Immature natural killer cell (primary cell): ENCODE measurements around the gene MRPL37. TPM values are rescaled to one million over a fixed set of nuclear protein-coding genes. Genes with fewer than 3 reads are reported as not detected.

Experiments
- DNase-seq, 3 donors: peaks; one replicate each; pipeline ENCODE4 v3.0.0; 2022; ENCODE audit warnings: mixed read lengths in 1 of 3
- H3K27ac Mint-ChIP-seq, 6 donors: one replicate each; pipeline ENCODE4 v1.8.0; 2020; ENCODE audit warnings: mixed read lengths in 6 of 6, mild to moderate bottlenecking in 5 of 6, inconsistent platforms in 4 of 6, moderate library complexity in 3 of 6
- H3K27me3 Mint-ChIP-seq, 3 donors: one replicate each; pipeline ENCODE4 v1.8.0; 2020 to 2021; ENCODE audit warnings: low read depth in 3 of 3, mild to moderate bottlenecking in 3 of 3, mixed read lengths in 3 of 3, moderate library complexity in 3 of 3, inconsistent platforms in 1 of 3
- H3K36me3 Mint-ChIP-seq, 3 donors: one replicate each; pipeline ENCODE4 v1.8.0; 2020; ENCODE audit warnings: mixed read lengths in 3 of 3, inconsistent platforms in 2 of 3, mild to moderate bottlenecking in 2 of 3
- H3K4me1 Mint-ChIP-seq, 2 donors: one replicate each; pipeline ENCODE4 v1.8.0; 2020; ENCODE audit warnings: inconsistent platforms in 2 of 2, mild to moderate bottlenecking in 2 of 2, mixed read lengths in 2 of 2, moderate library complexity in 1 of 2
- H3K4me3 Mint-ChIP-seq, 5 donors: one replicate each; pipeline ENCODE4 v1.8.0; 2020; ENCODE audit warnings: mild to moderate bottlenecking in 5 of 5, mixed read lengths in 5 of 5, inconsistent platforms in 3 of 5, moderate library complexity in 3 of 5
- H3K9me3 Mint-ChIP-seq, 6 donors: one replicate each; pipeline ENCODE4 v1.8.0; 2020; ENCODE audit warnings: mild to moderate bottlenecking in 6 of 6, mixed read lengths in 6 of 6, inconsistent platforms in 4 of 6, moderate library complexity in 3 of 6
- polyA plus RNA-seq, 3 donors: library from polyadenylated mRNA; unstranded; fragments of 300-500 nt; fragmentation: Illumina TruSeq; gene quantifications; one replicate each; pipeline ENCODE4 v1.2.3, GENCODE V29; 2021

Gene MRPL37
- 10 to 100 TPM; 47.4 to 77.5 (median 52.3) TPM for polyA plus RNA-seq

- H3K27me3 Mint-ChIP-seq = peaks cover 0 to 2% (median 0%) of the 10 kb centered on the region in 3 donors
Observed at GRCh38 chr1:54199765-54200518, at the start of gene MRPL37, which contains the start of gene CYB5RL. Gene MRPL37 (plus strand): TSS chr1:54200167. CDS start chr1:54200244, 77 bp downstream. Gene CYB5RL (minus strand): TSS chr1:54200030. CDS start chr1:54195616, 4,414 bp downstream.

GRCh38 chr1:54151013-54151412, 49.0 kb upstream of the MRPL37 start:
- H3K4me1 Mint-ChIP-seq = peaks cover 1 to 9% of the 10 kb centered on the region in 2 donors
- H3K4me3 Mint-ChIP-seq = no peak overlapping the region
- H3K27ac Mint-ChIP-seq = no peak overlapping the region
- no peak for DNase-seq
- peaks cover 0 to 2% (median 0%) of the 10 kb centered on the region in 3 donors for H3K27me3 Mint-ChIP-seq
- no peaks in the 10 kb centered on the region for H3K36me3 Mint-ChIP-seq
- no peaks in the 10 kb centered on the region for H3K9me3 Mint-ChIP-seq

More at GRCh38 chr1:54199765-54200518, at the start of gene MRPL37, which contains the start of gene CYB5RL:
- peak within 1 kb of the TSS; percentile 88 to 94 (median 93) for H3K4me3 Mint-ChIP-seq
- peaks cover 30 to 45% of the 10 kb centered on the region in 2 donors for H3K4me1 Mint-ChIP-seq
- no peaks in the 10 kb centered on the region for H3K9me3 Mint-ChIP-seq
- peak within 1 kb of the TSS; percentile 74 to 92 (median 82) for H3K27ac Mint-ChIP-seq
- peak; percentile 88 to 89 (median 88) for DNase-seq
- H3K36me3 Mint-ChIP-seq = peaks cover 0 to 9% (median 8%) of the 10 kb centered on the region in 3 donors

GRCh38 chr1:54152696-54153095, 47.3 kb upstream of the MRPL37 start, which contains the start of gene CDCP2:
Gene CDCP2 (minus strand): TSS chr1:54153000. CDS start chr1:54152922, 78 bp downstream.
- Mint-ChIP-seq H3K27me3 (peaks cover 0 to 4% (median 0%) of the 10 kb centered on the region in 3 donors), H3K4me1 (peaks cover 1 to 9% of the 10 kb centered on the region in 2 donors), H3K4me3 (no peak within 1 kb of the TSS), H3K9me3 (no peaks in the 10 kb centered on the region), H3K27ac (no peak within 1 kb of the TSS), H3K36me3 (no peaks in the 10 kb centered on the region)
- DNase-seq = no peak

- Mint-ChIP-seq H3K36me3 (no peaks in the 10 kb centered on the region), H3K9me3 (no peaks in the 10 kb centered on the region), H3K4me3 (no peak overlapping the region), H3K27ac (no peak overlapping the region), H3K4me1 (peaks cover 1 to 9% of the 10 kb centered on the region in 2 donors), H3K27me3 (peaks cover 0 to 5% (median 2%) of the 10 kb centered on the region in 3 donors)
- DNase-seq = no peak
Observed at GRCh38 chr1:54153535-54154439, 46.2 kb upstream of the MRPL37 start.

GRCh38 chr1:54156201-54156600, 43.8 kb upstream of the MRPL37 start:
- Mint-ChIP-seq H3K27me3 (peaks cover 0 to 5% (median 2%) of the 10 kb centered on the region in 3 donors), H3K36me3 (no peaks in the 10 kb centered on the region), H3K4me3 (no peak overlapping the region), H3K4me1 (no peaks in the 10 kb centered on the region), H3K9me3 (no peaks in the 10 kb centered on the region), H3K27ac (no peak overlapping the region)
- no peak for DNase-seq

- no peaks in the 10 kb centered on the region for H3K9me3 Mint-ChIP-seq
- peaks cover 0 to 3% (median 2%) of the 10 kb centered on the region in 3 donors for H3K27me3 Mint-ChIP-seq
- H3K36me3 Mint-ChIP-seq = no peaks in the 10 kb centered on the region
- peak overlapping the region in 1 of 6 donors; percentile 8 for H3K27ac Mint-ChIP-seq
- no peak for DNase-seq
- H3K4me1 Mint-ChIP-seq = no peaks in the 10 kb centered on the region
- no peak overlapping the region for H3K4me3 Mint-ChIP-seq
Observed at GRCh38 chr1:54156986-54157385, 43.0 kb upstream of the MRPL37 start.

- H3K9me3 Mint-ChIP-seq = no peaks in the 10 kb centered on the region
- H3K27ac Mint-ChIP-seq = peak overlapping the region in 1 of 6 donors; percentile 8
- no peaks in the 10 kb centered on the region for H3K36me3 Mint-ChIP-seq
- H3K4me3 Mint-ChIP-seq = no peak overlapping the region
- DNase-seq = no peak
- no peaks in the 10 kb centered on the region for H3K4me1 Mint-ChIP-seq
- peaks cover 0 to 3% (median 2%) of the 10 kb centered on the region in 3 donors for H3K27me3 Mint-ChIP-seq
Observed at GRCh38 chr1:54157401-54157800, 42.6 kb upstream of the MRPL37 start.

- no peak for DNase-seq
- no peaks in the 10 kb centered on the region for H3K4me1 Mint-ChIP-seq
- no peak overlapping the region for H3K4me3 Mint-ChIP-seq
- no peaks in the 10 kb centered on the region for H3K36me3 Mint-ChIP-seq
- no peaks in the 10 kb centered on the region for H3K9me3 Mint-ChIP-seq
- peaks cover 0 to 3% (median 2%) of the 10 kb centered on the region in 3 donors for H3K27me3 Mint-ChIP-seq
- H3K27ac Mint-ChIP-seq = no peak overlapping the region
Observed at GRCh38 chr1:54158071-54158470, 41.9 kb upstream of the MRPL37 start.

GRCh38 chr1:54159733-54160316, 40.1 kb upstream of the MRPL37 start:
- no peak for DNase-seq
- peaks cover 0 to 3% (median 2%) of the 10 kb centered on the region in 3 donors for H3K27me3 Mint-ChIP-seq
- H3K36me3 Mint-ChIP-seq = peaks cover 0 to 3% (median 0%) of the 10 kb centered on the region in 3 donors
- H3K4me3 Mint-ChIP-seq = no peak overlapping the region
- no peaks in the 10 kb centered on the region for H3K4me1 Mint-ChIP-seq
- H3K27ac Mint-ChIP-seq = peak overlapping the region in 1 of 6 donors; percentile 11
- no peaks in the 10 kb centered on the region for H3K9me3 Mint-ChIP-seq

- DNase-seq = no peak
- no peaks in the 10 kb centered on the region for H3K9me3 Mint-ChIP-seq
- peaks cover 0 to 3% (median 0%) of the 10 kb centered on the region in 3 donors for H3K36me3 Mint-ChIP-seq
- H3K27me3 Mint-ChIP-seq = peaks cover 0 to 3% (median 2%) of the 10 kb centered on the region in 3 donors
- no peak overlapping the region for H3K4me3 Mint-ChIP-seq
- H3K4me1 Mint-ChIP-seq = no peaks in the 10 kb centered on the region
- H3K27ac Mint-ChIP-seq = no peak overlapping the region
Observed at GRCh38 chr1:54160351-54160750, 39.6 kb upstream of the MRPL37 start.

GRCh38 chr1:54161495-54162168, 38.3 kb upstream of the MRPL37 start:
- no peaks in the 10 kb centered on the region for H3K4me1 Mint-ChIP-seq

GRCh38 chr1:54163051-54163450, 36.9 kb upstream of the MRPL37 start:
- no peak overlapping the region for H3K4me3 Mint-ChIP-seq
- H3K27me3 Mint-ChIP-seq = peaks cover 0 to 2% (median 2%) of the 10 kb centered on the region in 3 donors
- no peaks in the 10 kb centered on the region for H3K4me1 Mint-ChIP-seq
- H3K36me3 Mint-ChIP-seq = peaks cover 0 to 3% (median 0%) of the 10 kb centered on the region in 3 donors
- H3K27ac Mint-ChIP-seq = no peak overlapping the region
- no peak for DNase-seq
- no peaks in the 10 kb centered on the region for H3K9me3 Mint-ChIP-seq

More at GRCh38 chr1:54161495-54162168, 38.3 kb upstream of the MRPL37 start:
- H3K36me3 Mint-ChIP-seq = peaks cover 0 to 3% (median 0%) of the 10 kb centered on the region in 3 donors
- no peak overlapping the region for H3K27ac Mint-ChIP-seq
- peaks cover 0 to 3% (median 2%) of the 10 kb centered on the region in 3 donors for H3K27me3 Mint-ChIP-seq
- H3K4me3 Mint-ChIP-seq = no peak overlapping the region
- DNase-seq = no peak
- H3K9me3 Mint-ChIP-seq = no peaks in the 10 kb centered on the region

- Mint-ChIP-seq H3K4me1 (no peaks in the 10 kb centered on the region), H3K4me3 (no peak overlapping the region), H3K27ac (no peak overlapping the region), H3K27me3 (peaks cover 0 to 2% (median 0%) of the 10 kb centered on the region in 3 donors), H3K9me3 (no peaks in the 10 kb centered on the region), H3K36me3 (peaks cover 0 to 3% (median 0%) of the 10 kb centered on the region in 3 donors)
- no peak for DNase-seq
Observed at GRCh38 chr1:54163573-54163972, 36.4 kb upstream of the MRPL37 start.
